ENCODE results near the gene ZNF829.

ZNF829 gene

DNA sequence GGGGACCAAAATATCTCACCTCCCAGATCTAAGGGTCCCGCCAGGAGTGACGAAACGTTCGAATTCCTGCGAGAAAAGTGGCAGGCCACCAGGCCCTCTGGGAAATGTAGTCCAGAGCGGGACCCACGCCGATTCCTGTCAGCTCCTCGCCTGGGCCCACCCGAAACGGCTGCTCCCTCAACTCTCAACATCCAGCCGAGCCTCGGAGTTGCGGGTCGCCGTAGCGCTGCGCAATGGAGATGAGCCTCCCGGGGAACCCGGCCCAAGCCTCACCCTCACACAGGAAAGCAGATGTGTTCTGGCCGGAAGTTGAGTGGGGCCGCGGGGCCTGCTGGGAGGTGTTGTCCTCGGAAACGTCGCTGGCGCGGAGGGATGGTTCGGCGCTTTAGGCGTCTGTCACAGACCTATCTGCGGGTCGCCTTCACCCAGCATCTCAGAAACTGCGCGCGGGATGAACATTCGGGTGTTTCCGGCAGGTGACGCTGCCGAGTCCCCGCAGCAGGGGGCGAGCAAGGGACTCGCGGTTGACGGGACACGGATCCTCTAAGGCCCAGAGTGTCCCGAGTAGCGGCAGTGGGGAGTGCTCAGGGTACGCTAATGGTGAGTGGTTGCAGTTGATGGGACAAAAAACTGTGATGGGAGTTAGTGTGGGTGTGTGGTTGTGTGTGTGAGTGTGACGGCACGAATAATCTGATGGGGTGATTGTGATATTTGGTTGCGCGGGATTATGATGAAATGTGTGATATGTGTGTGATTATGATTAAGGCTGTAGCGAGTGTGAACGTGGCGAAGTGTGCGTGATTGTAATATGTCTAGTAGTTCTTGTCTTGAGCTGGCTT lies at the start of gene ZNF829, which contains the start of gene ZNF568:
ZNF829 (minus strand) TSS at position 300 of the 839 bp plus-strand sequence. CDS start 1,124 bp downstream, outside the sequence.
ZNF568 (plus strand) TSS at position 341 of the 839 bp plus-strand sequence. CDS start 6,439 bp downstream, outside the sequence.
- peak; percentile 94 for DNase-seq

DNA sequence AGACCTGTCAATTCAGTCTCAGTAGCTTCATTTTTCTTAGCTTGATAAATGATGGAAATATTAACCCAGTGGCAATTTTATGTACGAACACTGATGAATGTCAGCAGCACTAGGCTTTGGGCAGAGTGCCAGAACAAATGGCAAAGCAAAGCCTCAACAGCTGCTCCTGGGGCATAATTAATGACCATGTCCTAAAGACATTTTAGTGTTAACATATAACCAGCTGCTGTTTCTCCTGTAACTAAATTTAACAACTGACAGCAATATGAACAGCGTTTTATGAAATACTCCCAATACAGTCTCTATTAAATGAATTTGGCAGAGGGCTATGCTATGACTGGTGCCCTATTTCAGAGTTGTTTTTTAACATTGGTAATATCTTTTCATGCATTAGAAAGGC lies 47.2 kb upstream of the ZNF829 start:
- DNase-seq = no peak

DNA sequence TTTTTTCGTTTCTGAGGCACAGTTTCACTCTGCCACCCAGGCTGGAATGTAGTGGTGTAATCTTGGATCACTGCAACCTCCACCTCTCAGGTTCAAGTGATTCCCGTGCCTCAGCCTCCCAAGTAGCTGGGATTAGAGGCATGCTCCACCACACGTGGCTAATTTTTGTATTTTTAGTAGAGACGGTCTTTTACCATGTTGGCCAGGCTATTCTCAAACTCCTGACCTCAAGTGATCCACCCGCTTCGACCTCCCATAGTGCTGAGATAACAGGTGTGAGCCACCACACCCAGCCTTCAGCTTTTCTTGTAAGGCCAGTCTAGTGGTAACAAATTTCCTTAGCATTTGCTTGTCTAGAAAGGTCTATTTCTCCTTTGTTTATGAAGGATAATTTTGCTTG lies 46.3 kb upstream of the ZNF829 start:
- no peak for DNase-seq

DNA sequence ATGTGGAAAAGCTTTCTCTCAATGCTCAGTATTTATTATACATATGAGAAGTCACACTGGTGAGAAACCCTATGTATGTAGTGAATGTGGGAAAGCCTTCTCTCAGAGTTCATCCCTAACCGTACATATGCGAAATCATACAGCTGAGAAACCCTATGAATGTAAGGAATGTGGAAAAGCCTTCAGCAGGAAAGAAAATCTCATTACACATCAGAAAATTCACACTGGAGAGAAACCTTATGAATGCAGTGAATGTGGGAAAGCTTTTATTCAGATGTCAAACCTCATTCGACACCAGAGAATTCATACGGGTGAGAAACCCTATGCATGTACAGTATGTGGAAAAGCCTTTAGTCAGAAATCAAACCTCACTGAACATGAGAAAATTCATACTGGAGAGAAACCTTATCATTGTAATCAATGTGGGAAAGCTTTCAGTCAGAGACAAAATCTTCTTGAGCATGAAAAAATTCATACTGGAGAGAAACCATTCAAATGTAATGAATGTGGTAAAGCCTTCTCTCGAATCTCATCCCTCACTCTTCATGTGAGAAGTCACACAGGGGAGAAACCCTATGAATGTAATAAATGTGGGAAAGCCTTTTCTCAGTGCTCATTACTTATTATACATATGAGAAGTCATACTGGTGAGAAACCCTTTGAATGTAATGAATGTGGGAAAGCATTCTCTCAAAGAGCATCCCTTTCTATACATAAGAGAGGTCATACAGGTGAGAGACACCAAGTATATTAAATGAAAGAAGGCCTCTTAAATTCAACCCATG lies 34.4 kb upstream of the ZNF829 start:
- DNase-seq = no peak

DNA sequence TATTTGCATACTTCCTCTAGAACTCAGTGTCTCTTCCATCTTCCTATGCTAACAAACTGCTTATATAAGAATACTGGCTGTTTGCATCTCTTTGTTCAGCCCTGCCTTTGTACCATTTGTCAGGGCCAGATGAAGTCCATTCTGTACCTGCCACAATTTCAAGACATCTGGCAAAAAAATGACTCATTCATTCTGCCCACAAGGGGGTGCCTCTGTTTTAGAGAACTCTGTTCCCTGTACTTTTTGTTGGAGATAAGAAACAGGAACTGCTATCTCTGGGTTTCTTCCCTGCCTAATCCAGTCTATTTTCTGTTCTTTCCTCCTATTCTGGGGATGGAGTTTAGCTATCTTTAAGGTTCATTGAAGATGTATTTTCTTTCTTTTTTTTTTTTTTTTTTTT lies 23.1 kb upstream of the ZNF829 start:
- DNase-seq = no peak

DNA sequence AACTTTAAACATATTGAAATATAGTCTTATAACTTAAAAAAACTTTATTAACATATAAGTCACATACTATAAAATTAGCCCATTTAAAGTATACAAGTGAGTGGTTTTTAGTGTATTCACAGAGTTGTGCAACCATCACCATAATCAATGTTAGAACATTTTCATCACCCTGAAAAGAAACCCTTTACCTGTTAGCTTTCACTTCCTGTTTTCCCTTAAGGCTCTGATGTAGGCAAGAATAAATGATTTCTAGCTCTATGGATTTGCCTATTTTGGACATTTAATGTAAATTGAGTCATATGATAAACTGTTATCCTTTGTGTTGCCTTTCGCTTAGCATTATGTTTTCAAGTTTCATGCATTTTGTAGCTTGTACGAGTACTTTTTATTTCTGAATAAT lies 15.6 kb upstream of the ZNF829 start:
- DNase-seq = no peak

DNA sequence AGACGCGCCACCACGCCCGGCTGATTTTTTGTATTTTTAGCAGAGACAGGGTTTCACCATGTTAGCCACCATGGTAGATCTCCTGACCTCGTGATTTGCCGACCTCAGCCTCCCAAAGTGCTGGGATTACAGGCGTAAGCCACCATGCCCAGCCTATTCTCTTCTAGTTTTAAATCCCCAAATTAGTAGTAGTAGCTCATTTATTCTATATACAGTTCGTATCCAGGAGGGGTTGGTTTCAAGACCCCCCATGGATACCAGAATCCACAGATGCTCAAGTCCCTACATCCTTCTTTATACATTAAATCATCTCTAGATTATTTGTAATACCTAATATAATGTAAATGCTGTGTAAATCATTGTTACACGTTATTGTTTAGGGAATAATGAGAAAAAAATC lies 2.0 kb upstream of the ZNF829 start:
- no peak for DNase-seq

DNA sequence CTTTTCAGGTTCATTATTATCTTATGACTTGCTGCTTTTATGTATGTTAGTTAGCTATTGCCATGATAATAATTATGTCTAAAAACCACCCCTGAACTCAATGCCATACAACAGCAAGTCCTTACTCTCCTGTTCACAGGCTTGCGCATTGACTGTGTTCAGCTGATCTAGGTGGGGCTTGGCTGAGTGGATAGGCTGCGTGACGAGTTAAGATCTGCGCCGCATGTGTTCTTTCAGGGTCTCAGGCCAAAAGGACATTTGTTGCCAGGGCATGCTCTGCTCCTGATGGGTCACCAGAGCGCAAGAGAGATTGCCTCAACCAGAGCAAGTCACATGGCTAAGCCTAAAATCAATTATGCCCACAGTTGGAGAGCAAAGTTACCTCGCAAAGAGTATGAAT lies 900 bp upstream of the ZNF829 start:
- DNase-seq = no peak

DNA sequence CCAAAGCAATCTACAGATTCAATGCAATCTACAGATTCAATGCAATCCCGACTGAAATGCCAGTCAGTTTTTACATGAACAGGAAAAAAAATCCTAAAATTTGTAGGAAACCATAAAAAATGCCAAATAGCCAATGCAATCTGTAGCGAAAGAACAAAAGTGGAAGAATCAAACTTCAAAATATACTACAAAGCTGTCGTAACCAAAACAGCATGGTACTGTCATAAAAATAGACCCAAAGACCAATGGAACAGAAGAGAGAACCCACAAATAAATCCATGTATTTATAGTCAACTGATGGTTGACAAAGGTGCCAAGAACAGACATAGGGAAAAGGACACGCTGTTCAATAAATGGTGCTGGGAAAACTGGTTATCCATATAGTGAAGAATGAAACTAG lies 17.7 kb downstream of the ZNF829 start:
- no peak for DNase-seq

DNA sequence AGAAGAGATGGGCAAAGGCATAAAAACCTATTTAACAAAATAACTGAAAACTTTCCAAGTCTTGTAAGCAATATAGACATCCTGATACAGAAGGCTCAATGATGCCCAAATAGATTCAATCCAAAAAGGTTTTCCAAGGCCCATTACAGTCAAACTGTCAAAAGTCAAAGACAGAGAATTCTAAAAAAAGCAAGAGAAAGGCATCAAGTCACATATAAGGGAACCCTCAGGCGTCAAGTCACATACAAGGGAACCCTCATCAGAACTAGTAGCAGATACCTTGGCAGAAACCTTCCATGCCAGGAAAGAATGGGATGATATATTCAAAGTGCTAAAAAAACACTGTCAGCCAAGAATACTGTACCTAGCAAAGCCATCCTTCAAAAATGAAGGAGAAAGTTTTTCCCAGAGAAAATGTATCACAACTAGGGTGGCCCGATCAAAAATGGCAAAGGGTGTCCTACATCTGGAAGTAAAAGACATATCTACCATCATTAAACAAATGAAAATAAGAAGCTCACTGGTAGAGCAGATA lies 21.2 kb downstream of the ZNF829 start:
- no peak for DNase-seq

DNA sequence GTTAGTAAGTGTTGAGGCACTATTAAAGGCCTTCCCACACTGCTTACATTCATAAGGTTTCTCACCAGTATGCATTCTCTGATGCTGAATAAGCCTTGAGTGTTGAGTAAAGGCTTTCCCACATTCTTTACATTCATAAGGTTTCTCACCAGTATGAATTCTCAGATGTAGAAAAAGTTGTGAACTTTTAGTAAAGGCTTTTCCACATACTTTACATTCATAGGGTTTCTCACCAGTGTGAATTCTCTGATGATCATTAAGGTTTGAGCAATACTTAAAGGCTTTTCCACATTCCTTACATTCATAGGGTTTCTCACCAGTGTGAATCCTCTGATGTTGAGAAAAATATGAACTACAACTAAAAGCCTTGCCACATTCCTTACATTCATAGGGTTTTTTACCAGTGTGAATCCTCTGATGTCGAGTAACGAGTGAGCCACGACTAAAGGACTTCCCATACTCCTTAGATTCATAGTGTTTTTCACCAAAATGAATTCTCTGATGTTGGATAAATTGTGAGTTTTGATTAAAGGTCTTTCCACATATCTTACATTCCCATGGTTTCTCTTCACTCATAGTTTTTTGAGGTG lies 24.2 kb downstream of the ZNF829 start:
- no peak for DNase-seq

DNA sequence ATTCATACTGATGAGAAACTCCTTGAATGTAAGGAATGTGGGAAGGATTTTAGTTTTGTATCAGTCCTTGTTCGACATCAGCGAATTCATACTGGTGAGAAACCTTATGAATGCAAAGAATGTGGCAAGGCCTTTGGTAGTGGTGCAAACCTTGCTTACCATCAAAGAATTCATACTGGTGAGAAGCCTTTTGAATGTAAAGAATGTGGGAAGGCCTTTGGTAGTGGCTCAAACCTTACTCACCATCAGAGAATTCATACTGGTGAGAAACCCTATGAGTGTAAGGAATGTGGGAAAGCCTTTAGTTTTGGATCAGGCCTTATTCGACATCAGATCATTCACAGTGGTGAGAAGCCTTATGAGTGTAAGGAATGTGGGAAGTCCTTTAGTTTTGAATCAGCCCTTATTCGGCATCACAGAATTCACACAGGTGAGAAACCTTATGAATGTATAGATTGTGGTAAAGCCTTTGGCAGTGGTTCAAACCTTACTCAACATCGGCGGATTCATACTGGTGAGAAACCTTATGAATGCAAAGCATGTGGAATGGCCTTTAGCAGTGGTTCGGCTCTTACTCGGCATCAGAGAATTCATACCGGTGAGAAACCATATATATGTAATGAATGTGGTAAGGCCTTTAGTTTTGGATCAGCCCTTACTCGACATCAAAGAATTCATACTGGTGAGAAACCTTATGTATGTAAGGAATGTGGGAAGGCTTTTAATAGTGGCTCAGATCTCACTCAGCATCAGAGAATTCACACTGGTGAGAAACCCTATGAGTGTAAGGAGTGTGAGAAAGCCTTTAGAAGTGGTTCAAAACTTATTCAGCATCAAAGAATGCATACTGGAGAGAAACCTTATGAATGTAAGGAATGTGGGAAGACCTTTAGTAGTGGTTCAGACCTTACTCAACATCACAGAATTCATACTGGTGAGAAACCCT lies 38.8 kb downstream of the ZNF829 start:
- no peak for DNase-seq

DNA sequence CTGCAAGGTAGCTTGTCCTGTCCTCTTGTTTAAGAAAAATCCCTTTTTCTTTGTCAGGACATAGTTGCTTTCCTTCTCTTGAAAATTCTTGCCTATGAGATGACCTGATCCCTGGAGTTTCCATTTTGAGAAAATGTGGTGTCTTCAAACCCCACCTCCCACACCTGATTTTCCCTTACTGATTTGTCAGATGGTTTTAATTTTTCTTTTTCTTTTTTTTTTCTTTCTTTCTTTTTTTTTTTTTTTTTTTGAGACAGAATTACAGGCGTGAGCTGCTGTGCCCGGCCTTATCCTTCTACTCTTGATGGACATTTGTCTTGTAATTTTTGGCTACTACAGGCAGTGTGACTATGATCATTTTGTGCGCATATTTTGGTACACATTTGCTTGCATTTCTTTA lies 64.2 kb downstream of the ZNF829 start:
- no peak for DNase-seq

DNA sequence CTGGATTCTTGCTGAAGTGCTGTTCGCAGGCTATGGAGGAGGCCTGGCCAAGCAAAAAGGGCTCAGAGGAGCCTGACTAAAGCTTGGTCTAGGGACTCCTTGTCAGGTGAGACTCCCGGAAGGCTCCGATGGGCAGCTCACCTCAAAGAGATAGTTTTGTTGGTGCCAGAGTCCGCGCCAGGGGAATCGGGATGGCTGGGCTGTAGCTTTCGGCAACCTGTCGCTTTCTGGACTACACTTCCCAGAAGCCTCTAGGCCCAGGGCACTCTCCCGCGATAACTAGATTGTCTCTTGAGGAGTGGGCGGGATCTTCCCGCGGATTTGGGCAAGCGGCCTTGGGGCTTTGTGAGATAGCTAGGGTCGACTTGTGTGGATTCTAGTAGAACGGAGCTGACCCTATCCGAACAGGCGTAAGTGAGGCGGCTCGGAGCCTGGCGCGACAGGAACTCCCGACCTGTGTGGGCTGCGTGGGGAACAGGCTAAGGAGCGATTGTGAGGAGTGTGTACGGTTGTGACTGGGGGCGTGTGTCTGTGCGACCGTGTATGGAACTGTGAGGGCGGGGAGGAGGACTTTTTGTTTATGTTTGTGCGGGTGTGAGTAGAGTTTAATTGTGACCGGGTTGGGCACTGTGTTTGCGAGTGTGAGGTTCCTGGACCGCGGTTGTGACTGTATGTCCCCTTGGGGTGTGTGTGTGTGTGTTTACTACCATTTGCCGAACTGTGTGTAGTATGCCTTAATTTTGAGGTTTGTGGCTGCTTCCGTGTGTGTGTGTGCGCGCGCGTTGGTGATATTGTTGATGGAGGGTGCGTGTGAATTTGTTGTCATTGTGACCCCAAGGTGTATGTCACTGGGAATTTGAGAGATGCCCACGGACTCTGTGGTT lies 65.3 kb downstream of the ZNF829 start, which contains the start of gene ZNF345:
ZNF345 (plus strand) TSS at position 318 of the 884 bp plus-strand sequence. CDS start 25,955 bp downstream, outside the sequence.
- peak; percentile 88 for DNase-seq

DNA sequence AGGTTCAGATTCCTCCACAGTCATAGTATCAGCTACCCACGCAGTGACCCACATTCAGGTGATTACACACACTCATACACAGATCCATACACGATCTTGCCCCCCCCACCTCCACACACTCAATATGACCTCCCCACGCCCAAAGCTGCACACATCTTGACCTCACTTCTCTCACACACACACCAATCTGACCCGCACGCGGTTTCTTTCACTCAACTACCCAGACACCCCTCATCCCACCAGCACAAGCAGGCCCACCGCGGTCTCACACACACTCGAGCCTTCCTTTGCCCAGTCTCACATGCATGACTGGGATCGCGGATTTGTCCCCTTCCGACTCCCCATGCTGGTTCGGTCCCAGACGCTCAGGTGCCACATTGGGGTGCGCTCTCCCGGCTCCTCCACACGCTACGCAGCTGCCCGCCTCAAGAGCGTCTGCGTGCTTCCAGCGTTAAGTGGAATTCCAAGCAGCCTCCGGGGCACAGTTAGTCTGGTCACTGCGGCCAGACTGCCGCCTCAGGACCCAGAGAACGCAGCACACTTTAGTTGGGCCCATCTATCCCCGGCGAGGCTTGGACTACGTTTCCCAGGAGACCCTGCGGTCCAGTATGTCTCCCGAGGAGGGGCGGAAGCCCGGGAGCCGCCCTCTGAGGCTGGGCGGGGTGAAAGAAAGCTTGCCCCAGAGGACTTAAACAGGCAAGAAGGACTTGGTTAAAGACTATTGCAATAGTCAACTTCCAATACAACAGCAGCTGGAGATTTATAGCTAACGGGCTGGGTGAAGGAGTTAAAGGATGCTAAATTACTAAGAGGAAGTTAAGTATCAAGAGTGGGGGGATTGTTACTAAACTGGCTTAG lies 66.2 kb downstream of the ZNF829 start:
- DNase-seq = peak; percentile 90

DNA sequence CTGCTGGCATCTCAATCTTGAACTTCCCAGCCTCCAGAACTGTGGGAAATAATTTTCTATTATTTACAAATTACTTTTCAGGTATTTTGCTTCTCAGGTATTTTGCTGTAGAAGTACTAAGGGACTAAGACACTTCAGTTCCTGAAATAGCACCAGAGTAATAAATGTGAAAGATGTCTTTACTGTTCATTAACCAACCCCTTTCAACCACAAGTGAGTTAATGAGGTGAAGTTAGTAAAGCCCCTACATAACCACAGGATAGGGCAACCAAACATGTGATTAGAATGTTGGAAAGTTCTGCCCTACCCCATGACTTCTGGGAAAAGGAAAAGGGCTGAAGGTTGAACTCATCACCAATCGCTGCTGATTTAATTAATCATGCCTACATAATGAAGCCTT lies 68.1 kb downstream of the ZNF829 start:
- DNase-seq = no peak

DNA sequence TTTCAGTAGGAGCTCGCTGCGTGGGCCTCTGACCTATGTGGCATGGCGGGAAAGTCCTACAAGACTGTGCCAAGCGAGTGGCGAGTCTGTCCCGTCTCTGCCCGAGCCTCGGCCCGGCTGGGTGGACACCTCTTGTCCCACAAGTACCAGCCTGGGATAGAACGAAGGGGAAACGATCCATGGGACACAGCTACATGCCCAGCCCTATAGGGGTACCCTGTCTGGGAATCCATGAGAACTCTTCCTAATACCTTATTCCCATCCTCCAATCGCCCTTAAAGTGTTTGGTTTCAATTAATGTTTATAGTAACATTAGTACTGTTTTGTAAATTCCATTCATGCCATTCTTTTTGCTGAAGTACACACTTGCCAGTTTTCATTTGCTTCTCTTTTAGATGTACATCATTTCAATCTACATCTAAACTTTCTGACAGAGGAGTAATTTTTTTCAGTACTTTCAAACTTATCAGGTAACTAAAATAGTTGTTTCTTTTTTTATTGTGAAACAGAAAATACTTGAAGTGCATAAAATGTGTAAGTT lies 77.2 kb downstream of the ZNF829 start:
- no peak for DNase-seq

Measured in CD4-positive, alpha-beta T cell treated with Interleukin-15 for 1 hour (primary cell).